ENCODE results near the gene CTNNA2.

The CTNNA2 gene

DNA sequence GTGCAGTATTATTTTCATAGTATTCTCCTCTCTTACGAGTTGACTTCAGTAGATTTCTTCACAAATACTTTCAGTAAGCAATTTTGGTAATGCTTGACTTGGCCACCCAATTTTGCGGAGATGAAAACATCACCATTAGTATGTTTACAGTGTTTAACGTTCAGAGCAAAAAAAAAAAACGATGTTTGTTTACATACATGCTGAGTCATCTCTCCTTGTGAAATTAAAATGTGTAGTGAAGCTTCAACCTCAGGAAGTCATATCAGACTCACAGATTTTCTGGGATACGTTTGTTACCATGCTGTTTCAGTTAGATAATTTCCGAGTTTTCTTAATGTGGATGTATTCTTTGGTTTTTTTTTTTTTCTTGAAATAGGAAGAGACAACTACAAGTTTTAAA lies 100.1 kb downstream of the CTNNA2 start:
- no peak for DNase-seq

DNA sequence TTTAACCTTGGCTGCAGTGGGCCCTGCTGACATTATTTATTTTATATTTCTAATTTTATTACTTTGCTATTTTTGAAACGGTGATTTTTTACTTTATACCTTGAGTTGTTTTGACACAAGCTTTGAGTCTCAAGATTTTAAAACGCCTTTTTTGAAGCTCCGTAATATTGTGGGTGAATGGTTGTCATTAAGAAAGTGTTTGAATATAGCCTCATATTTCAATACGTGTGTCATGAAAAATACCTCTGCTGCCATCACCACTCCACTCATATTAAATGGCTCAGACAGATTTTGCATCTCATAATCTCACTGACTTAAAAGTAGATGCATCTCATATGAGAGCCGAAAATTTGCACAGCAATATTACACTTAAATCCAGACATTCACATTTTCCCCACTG lies 106.6 kb downstream of the CTNNA2 start:
- DNase-seq = no peak

DNA sequence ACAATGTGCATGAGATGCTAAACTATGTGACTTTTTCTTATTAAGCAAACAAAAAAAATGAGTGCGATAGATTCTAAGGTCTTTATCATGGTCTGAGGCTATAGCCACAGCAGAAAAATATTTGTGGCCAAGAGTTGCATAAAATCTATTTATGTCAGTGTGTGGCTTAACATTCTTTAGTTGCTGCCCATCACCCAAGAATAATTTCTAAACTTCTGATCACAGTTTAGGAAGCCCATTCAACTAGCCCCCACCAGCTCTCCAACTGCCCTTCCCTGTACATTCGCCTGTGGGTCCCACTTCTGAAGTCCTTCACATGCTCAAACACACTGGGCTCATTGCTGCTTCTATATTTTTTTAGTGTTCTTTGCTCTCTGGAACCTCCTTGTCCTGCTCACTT lies 107.1 kb downstream of the CTNNA2 start:
- DNase-seq = peak; percentile 6

DNA sequence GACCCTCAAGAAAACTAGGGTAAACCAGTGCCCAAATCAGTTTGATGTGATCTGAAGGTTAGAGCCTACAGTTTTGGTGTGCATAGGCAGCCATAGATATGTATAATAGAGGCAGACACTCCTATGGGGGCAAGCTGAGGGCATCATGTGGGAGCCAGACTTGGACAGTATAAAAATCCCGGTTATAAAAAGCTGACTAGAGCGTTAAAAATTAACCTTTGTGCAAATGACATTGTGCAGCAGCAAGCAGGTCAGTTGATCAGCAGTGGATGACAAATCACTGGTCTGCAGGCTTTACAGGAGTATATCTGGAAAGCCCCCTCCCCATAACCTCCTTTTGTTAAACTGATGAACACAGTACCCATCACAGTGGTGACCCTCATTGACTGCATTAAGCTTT lies 107.8 kb downstream of the CTNNA2 start:
- no peak for DNase-seq

DNA sequence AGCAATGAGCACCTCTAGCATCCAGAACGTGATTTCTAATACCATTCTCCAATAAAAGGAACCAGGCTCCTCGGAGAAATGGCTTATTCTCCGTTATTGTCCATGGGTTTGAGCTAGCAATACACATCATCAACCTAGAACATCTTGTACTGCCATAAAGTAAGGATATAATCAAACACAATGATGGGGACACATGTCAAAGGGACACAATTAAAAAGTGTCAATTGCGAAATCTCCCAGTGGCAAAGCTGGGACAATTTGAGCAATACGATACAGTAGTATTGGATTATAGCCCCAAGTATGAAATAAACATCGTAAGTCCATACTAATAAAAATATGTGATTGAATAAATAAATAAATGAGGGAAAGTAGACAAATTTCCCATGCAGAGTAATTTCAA lies 108.4 kb downstream of the CTNNA2 start:
- DNase-seq = no peak

DNA sequence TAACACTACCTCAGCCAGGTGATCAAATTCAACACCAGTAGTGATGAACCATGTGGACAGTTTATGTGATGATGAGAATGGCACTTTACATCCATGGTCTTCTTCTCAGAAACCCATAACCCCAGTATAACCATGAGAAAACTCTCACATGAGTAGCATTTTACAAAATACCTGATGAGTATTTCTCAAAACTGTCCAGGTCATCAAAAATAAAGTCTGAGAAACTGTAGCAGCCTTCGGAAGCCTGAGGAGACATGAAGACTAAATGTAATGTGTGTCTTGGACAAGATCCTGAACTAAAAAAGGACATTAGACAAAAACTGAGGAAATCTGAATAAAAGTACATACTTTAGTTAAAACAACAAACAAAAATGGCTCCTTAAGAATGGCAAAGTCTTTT lies 108.9 kb downstream of the CTNNA2 start:
- DNase-seq = no peak

DNA sequence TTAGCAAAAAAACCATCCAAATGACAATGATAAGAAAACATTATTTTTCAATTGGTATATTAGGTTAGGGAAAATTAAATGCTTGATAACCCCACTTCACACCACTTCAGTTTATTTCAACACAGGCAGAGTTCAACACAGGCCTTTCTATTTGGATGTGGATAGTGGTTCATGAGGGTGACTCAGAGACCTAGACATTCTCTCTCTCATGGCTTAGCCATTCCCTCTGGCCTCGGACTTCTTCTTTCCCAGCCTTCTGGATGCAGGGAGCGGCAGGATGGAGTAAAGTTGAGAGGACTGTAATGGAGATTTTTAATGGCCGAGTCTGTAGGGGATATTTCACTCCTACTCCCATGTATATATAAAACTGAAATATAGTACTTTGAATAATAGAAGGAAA lies 109.7 kb downstream of the CTNNA2 start:
- DNase-seq = peak; percentile 6

DNA sequence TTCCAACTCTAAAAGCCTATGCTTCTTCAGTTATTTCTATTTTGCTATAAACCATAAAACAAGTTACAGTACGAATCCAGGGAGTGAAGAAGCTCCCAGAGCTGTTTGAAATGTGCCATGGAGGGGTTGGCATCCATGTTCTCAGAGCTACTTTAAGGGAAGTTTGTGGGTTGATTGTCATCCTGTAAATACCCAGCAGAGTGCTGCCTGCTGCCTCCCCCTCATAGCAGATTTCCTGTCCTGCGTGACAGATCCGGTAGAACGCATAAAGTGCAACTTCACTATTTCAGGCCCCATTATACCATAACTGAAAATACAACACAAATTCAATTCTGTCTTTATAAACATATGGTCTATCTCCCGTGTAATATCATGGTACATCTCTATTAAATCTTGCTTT lies 114.4 kb downstream of the CTNNA2 start:
- no peak for DNase-seq

DNA sequence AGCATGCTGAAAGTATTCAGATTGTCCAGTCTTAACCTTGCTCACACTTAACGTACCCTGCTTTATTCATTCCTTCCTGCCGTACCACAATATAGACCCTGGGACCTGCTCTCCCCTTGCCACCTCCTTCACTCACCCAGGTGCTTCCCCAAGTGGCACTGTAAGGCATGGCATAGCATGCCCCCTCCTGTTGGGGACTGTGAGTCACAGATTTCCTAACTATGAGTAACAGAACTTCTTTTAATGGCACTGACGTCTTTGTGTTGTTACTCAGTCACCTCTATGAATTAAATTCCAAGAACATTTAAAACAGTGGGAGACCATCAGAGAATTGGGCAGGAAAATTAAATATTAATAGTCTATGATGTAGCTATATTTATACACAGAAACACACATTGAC lies 117.2 kb downstream of the CTNNA2 start:
- DNase-seq = no peak

DNA sequence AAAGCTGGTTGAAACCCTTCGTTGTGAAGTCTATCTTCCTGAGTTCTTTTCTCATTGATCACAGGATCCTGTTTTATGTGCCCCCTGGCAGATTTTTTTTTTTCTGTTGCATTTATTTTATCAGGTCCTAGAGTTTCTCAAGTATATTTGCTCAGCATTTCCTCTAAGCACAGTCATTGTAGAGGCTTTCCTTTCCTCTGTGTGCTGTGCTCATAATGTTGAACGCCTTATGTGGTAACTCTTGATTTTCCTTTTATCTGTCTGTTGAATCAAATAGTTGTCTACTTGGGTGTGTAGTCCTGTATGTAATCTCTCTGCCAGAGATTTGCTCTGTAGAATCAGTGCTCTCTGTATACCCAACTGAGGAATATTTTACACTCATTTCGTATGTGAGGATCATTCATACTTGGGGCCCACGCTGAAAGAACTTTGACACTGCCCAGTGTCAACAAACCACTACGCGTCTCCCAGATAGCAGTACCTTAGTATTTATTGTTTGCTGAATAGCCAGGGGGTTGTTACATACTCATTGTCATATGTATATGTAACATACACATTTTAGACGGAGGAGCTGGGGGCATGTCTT lies 118.2 kb downstream of the CTNNA2 start:
- DNase-seq = no peak

DNA sequence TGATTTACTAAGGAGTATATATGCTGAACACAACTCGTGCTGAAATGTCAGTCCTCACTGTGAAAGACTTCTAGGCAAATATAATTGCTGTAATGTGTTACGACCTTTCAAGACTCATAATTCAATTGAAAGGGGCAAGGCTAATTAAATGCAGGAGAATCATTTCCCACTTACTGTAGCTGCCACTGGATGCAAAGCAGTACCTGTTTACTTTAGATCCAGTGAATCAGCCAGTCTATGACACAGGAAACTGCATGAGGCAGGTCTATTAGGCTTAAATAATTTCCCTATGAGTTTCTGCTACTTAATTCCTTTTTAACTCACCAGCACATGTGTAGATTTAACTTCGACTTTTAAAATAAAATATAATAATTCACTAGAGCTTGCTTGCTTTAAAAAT lies 125.6 kb downstream of the CTNNA2 start:
- DNase-seq = no peak

DNA sequence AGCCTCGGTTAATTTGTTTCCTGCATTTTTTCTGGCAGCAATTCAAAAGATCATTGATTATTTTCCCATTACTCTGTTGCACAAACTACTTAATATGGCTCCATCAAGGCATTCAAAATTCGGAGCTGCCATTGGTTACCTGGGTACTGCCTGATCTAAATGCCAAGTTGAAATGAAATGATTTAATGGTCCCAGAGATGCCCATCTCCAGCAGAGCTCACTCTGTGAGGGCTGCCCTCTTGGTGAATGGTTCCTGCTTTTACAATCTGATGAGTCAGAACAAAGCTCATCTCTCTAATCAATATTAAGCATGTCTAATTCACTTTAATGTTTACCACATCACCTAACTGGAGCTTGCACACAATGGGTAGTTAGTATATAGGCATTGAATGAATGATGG lies 126.1 kb downstream of the CTNNA2 start:
- DNase-seq = no peak

DNA sequence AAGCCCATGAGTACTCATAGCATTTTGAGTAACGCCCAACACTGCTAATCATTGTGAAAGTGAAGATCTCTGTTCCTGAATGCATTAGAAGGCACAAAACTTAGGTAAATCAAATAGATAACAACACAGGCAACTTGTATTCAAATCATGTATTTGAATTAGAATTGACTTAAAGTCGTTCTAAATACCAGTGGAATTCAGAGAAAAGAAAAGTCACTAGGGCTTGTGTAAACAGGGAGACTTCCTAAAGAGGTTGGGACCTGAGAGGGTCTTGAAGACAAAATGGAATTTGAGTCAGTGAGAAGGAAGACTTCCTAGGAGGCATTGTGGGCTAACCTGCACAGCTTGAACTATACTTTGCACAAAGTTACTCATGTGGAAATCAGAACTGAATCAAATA lies 127.2 kb downstream of the CTNNA2 start:
- DNase-seq = no peak

DNA sequence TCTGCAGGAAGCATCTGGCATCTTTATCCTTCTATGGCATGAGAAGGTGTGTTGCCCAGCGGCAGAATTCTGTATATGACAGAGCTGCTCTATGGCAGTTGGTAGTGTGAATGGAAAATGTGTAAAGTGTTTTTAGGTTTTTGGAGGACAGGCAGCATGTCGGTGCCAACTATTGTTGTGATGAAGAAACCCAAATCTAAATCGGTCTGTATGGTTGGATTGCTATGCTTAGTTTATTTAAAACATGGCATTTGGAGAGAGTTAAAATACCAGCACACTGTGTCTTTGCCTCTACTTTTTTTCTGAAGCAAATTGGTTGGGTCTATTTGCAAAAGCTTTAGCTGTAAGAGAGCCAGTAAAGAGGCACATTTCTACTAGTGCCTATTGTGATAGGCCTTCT lies 136.7 kb downstream of the CTNNA2 start:
- DNase-seq = no peak

DNA sequence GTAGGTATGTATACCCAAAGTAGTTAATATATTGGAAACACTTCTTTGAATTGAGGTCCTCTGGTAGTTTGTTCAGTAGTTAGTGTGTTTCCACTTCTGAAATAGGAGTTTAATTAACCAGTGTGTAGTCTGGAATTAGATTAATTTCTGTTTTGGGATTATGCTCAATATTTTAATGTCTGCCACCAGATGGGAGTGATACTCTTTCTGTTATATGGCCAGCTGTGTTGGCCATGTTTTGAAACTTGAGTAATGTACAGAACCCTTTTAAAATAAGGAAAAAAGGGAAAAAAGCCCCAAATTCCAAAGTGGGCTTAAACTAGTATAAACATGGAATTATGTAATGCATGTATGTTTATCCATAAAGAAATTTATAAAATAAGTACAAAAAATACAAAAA lies 147.7 kb downstream of the CTNNA2 start:
- DNase-seq = peak; percentile 31

DNA sequence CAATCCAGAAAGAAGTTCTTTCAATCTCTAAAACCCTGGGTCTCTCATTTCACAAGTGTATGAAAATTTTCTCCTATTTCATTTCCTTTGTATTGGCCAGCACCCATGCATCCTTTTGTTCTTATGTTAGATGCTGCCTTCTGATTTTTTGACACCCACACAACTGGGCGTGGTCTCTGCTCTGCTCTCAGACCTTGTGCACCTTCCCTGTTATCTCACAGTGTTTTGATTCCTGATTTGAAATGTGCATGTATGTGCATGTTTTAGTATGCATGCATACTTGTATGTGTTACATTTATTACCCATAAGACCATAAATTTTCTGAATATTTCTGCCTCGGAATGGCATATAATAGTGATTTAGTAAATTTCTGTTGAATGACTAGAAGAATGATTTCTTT lies 152.2 kb downstream of the CTNNA2 start:
- DNase-seq = no peak

DNA sequence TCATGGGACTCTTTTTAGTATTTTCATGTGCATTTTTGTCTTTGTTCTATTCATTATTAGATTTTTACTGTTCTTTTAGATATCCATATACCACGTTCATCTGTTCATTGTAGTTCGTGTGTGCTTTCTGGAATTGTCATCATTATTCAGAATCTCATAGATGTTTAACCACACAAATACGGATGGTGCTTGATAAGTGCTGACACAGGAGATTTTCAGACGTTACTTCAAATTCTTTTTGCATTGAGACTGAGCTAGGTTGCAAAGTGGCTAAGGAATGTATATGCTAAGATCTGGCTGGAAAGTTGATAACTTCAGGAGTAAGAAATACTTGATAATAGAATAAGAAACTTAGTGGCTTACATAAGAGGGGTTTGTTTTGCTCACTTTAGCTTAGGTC lies 153.6 kb downstream of the CTNNA2 start:
- DNase-seq = no peak

DNA sequence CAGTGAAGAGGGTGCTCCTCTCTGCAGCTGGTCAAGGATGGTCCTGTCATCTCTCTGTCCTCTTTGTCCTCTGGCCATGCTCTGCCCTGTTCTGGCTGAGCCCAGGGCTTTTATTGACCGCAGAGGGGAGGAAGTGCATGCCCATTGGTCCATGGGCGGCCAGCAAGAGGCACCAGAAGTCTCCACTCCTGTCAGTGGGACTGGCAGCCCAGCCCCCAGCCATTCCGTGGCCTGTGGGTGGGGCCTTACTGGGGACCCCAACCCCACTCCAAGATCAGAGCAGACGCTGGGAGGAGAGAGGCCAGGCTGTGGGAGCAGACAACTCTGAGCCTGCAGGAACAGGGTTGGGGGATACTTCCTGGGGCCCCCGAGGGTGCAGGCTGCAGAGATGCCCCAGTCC lies 156.9 kb downstream of the CTNNA2 start:
- no peak for DNase-seq

DNA sequence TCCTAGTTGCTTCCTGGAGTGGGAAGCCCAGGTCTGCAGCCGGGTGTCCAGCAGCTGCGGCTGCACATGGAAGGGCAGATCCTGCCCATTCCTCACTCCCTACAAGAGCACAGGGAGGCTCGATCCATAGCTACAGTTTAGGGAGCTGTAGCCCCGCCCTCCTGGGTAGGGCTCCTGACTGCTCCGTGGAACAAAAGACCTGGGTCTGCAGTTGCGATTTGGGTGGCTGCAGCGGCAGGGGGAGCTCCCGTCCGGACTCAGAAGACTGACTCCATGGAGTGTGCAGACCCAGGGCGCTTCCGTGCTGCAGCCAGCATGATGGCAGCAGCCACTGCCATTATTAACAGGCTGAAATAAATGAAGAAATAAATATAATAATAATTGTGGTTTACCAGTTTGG lies 157.3 kb downstream of the CTNNA2 start:
- no peak for DNase-seq

DNA sequence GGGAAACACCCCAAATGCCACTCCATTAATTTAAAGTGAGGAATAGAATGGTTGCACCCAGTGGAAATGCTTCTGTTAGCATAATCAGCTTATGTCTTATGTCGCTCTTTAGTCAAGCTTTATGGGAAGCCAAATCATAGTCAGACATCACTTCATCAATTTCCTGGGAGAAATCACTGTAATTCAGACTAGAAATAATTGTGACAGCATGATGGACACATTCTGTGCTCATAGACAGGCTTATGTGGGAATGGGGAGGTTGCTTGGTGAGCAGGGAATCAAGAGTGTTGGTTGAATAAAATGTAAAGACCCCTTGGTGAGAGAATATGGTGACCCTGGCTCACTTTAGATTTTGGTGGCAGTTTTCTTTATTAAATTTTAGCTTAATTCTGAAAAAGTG lies 174.0 kb downstream of the CTNNA2 start:
- DNase-seq = no peak

DNA sequence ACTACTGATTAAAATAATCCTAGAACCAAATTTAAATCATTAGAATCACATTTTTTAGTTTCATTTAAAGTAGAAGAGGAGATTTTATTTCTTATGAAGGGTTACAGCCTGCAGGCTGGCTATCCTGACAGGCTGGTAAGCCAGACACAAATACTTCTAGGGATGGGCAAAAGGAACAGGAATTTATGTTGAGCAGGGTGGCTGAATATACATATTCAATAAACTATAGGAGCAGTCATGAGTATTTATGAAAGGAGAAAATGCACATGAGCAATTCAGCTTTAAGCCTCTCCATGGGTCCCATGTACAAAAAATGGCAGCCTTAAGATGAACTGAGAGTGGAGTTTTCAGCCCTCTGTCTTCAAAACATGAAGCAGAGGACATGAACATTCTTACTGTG lies 182.4 kb downstream of the CTNNA2 start:
- no peak for DNase-seq

DNA sequence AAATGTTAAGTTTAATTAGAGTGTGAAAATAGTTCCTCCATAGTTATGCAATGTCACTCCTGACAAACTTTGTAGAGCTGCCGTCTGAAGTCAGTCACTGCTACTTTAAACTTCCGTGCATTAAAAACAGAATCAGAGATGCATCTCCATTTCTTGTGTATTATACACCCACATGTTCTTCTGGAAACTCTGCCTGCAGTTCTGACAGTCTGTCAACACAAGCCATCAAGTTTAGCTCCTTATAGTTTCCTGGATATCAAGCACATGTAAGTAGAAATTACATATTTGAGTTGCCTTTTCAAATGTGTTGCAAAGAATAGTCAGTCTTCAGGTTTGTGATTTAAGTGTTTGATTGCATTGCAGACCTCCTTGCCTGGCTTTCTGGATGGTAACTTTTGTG lies 184.3 kb downstream of the CTNNA2 start:
- DNase-seq = no peak

DNA sequence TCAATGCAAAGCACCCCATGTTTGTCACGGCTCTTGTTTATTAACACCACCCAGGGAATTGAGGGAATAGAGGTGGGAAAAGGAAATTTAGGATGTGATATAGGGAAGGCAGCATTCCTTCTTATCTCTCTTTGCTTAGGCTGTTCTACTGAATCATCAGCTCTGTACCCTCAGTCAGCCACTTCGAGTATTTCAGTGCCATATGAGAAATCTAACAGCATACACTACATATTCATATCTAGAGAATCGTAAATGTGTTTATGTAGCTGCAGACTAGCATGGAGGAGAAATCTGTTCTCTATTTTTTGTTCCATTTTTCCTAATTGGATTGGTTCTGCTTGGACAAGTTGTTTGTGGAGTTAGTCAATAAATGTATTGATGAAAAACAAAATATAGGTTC lies 187.8 kb downstream of the CTNNA2 start:
- DNase-seq = no peak

DNA sequence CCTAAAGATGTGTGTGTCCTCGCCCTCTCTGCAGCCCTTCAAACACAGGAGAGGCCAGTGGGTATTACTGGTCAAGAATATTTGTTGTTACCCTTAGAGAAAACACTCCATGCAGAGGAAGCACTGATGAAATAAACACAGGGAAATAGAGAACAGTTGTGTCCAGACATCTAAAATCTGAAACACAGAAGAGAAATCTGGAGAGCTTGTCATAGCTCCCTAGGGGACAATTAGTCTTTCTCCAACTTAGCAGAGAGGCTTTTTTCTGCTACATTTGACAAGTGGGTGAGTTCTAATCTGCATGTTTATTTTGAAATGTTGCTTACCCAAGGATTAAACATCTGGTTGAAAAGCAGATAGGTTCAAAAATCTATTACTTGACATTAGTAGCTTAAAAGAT lies 190.1 kb downstream of the CTNNA2 start:
- DNase-seq = peak; percentile 41

DNA sequence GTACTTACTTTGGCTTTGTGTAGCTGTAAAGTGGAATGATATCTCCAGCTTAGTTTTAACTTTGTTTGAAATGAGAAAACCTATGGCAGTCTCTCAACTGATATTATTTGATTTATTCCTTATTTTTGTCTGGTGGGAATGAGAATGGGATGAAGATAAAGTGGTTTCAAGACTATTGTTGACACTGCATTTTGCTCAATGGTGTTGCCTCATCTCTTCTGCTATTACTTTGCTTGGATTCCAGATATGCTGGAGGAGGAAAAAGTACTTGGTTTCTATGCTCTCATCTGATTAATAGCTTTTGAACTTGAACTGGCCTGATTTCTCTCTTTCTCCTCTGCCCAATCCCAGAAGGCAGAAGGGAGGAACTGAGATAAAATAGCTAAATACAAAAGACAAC lies 198.2 kb downstream of the CTNNA2 start:
- no peak for DNase-seq
